ENCODE measurements around the gene NRG3. TPM values are rescaled to one million over a fixed set of nuclear protein-coding genes. Genes with fewer than 3 reads are reported as not detected.

NRG3 gene
- polyA plus RNA-seq, 2 donors = 0.01 to 0.04 TPM

DNA sequence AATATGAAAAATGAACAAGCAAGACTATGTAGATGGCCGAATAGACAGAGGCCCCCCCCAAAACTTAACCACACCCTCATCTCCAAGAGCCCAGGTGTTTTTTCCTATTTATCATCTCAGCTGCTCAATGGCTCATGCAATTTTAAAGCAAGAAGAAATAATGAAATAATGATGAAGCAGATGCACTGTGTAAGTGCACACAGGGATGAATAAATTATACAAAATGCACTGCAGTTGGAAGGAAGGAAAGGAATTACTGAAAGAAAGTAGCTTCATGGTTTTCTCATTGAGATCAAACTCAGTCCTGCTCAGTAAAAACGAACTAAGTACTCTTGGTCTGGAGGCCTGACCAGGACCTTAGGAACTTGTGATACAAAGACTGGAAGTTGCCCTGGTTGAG is 810.1 kb downstream of the NRG3 start:
- Histone ChIP-seq H3K27ac (ENCODE audit: low read depth in 2 of 2, low read length in 1 of 2) (no peak overlapping the region), H3K4me3 (ENCODE audit: low read depth in 1 of 2, low read length in 2 of 2) (no peak overlapping the region), H3K36me3 (ENCODE audit: control insufficient read depth in 2 of 2, insufficient read depth in 2 of 2, low read length in 1 of 2) (no peaks in the 10 kb centered on the region), H3K27me3 (ENCODE audit: control insufficient read depth in 1 of 2, insufficient read depth in 2 of 2, low read length in 2 of 2) (no peaks in the 10 kb centered on the region), H3K9me3 (ENCODE audit: control insufficient read depth in 2 of 2, insufficient read depth in 1 of 2, low read depth in 1 of 2, low read length in 1 of 2) (no peaks in the 10 kb centered on the region), H3K4me1 (ENCODE audit: control insufficient read depth in 2 of 2, insufficient read depth in 2 of 2, low read length in 1 of 2) (no peaks in the 10 kb centered on the region)
- 56 to 66% methylated on average over 2 of the region's 2 CpGs for WGBS, 2 donors

DNA sequence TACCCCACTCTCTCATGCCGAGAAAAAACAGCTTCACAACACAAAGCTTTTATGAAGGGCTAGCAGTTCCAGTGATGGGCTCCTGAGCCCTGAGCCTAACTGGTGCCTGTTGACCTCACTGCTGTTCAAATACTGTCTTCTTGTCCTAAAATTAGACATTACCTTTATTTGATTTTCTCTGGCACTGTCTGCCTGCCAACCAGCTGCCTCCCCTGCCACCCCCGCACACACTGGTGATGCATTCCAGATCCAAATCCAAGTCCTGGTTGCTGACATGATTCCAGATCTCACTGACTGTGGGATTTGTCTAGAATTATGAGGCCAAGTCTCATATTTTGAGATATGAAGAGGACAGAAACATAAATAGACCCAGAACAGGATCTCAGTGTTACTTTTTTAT is 816.2 kb downstream of the NRG3 start:
- Histone ChIP-seq H3K27me3 (ENCODE audit: control insufficient read depth in 1 of 2, insufficient read depth in 2 of 2, low read length in 2 of 2) (no peaks in the 10 kb centered on the region), H3K4me3 (ENCODE audit: low read depth in 1 of 2, low read length in 2 of 2) (no peak overlapping the region), H3K9me3 (ENCODE audit: control insufficient read depth in 2 of 2, insufficient read depth in 1 of 2, low read depth in 1 of 2, low read length in 1 of 2) (no peaks in the 10 kb centered on the region), H3K36me3 (ENCODE audit: control insufficient read depth in 2 of 2, insufficient read depth in 2 of 2, low read length in 1 of 2) (no peaks in the 10 kb centered on the region), H3K4me1 (ENCODE audit: control insufficient read depth in 2 of 2, insufficient read depth in 2 of 2, low read length in 1 of 2) (no peaks in the 10 kb centered on the region), H3K27ac (ENCODE audit: low read depth in 2 of 2, low read length in 1 of 2) (no peak overlapping the region)
- WGBS, 2 donors = 67 to 81% methylated on average over 2 of the region's 2 CpGs

DNA sequence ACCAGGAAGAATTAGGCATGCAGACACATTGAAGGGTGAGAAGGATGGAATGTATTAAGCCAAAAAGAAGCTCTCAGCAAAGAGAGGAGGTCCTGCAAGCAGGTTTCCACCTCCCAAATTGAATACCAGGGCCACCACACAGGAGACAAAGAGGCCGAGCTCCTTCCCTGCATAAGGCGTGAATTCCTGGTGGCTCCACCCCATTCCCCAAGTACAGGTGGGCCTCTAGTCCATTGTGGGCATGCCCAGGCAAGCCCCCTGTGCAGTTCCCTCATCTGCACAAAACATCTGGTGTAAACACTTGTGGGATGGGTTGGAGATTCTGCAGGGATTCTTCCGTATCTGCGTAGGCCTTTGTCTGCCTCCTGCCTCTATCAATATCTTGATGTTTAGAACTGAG is 817.5 kb downstream of the NRG3 start:
- Histone ChIP-seq H3K27me3 (ENCODE audit: control insufficient read depth in 1 of 2, insufficient read depth in 2 of 2, low read length in 2 of 2) (no peaks in the 10 kb centered on the region), H3K9me3 (ENCODE audit: control insufficient read depth in 2 of 2, insufficient read depth in 1 of 2, low read depth in 1 of 2, low read length in 1 of 2) (no peaks in the 10 kb centered on the region), H3K4me1 (ENCODE audit: control insufficient read depth in 2 of 2, insufficient read depth in 2 of 2, low read length in 1 of 2) (no peaks in the 10 kb centered on the region), H3K36me3 (ENCODE audit: control insufficient read depth in 2 of 2, insufficient read depth in 2 of 2, low read length in 1 of 2) (no peaks in the 10 kb centered on the region), H3K27ac (ENCODE audit: low read depth in 2 of 2, low read length in 1 of 2) (no peak overlapping the region), H3K4me3 (ENCODE audit: low read depth in 1 of 2, low read length in 2 of 2) (no peak overlapping the region)
- 93 to 94% methylated on average over 4 of the region's 4 CpGs for WGBS, 2 donors

DNA sequence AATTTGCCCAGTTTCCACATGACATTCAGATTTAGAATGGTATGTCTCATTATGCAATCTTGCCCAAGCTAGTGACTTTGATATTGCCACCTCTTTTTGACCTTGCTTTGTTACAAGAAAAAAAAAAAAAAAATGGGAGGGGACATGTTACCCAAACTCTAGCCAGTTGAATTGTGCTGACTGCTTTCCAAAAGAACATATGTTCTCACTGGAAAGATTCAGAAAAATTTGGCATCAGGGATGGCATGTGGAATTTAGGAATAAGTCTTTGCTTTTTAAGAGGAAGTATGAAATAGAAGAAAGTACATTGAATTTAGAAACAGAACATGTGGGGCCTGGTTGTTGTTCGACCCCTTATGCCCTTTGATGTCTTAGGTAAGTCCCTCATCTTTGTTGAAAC is 846.8 kb downstream of the NRG3 start:
- Histone ChIP-seq H3K4me1 (ENCODE audit: control insufficient read depth in 2 of 2, insufficient read depth in 2 of 2, low read length in 1 of 2) (no peaks in the 10 kb centered on the region), H3K4me3 (ENCODE audit: low read depth in 1 of 2, low read length in 2 of 2) (no peak overlapping the region), H3K27me3 (ENCODE audit: control insufficient read depth in 1 of 2, insufficient read depth in 2 of 2, low read length in 2 of 2) (no peaks in the 10 kb centered on the region), H3K27ac (ENCODE audit: low read depth in 2 of 2, low read length in 1 of 2) (no peak overlapping the region), H3K36me3 (ENCODE audit: control insufficient read depth in 2 of 2, insufficient read depth in 2 of 2, low read length in 1 of 2) (no peaks in the 10 kb centered on the region), H3K9me3 (ENCODE audit: control insufficient read depth in 2 of 2, insufficient read depth in 1 of 2, low read depth in 1 of 2, low read length in 1 of 2) (no peaks in the 10 kb centered on the region)
- WGBS, 2 donors = 73 to 79% methylated on average over 1 of the region's 1 CpG

DNA sequence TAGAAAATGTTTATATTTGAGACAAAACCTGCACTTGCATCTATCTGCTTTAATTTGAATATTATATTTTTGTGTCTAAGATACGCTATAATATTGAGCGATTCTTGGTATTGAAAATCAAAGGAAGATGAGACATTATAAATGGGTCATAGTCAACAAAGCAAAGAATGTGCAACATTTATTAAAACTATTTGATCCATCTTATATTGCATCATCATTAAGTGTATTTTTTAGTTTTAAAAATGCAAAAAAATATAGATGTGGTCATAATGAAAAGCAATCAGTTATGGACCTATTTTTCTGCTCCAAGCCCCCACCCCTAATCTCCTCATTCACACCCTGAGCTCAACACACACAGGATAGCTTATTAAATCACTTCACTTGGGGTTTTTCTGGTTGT is 847.3 kb downstream of the NRG3 start:
- WGBS, 2 donors = 99 to 100% methylated on average over 2 of the region's 2 CpGs

DNA sequence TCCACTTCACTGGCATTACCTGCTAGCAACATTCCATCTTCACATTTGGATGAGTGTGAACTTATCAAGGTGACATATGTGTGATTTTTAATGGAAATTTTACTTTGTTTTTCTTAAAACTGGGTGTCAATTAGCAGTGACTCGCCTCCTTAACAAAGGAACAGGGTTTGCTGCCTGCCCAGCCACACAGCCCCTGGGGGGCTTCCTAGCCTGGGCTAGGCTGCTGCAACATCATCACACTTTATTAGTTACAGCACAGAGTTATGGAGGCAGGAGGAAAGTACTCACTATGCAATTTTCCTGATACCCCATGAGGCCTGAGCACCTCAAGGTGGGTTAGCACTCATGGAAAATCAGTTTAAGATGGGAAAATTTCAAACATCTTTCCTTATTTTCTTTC is 861.3 kb downstream of the NRG3 start:
- no peak overlapping the region for H3K4me3 ChIP-seq (ENCODE audit: low read depth in 1 of 2, low read length in 2 of 2)
- no peaks in the 10 kb centered on the region for H3K36me3 ChIP-seq (ENCODE audit: control insufficient read depth in 2 of 2, insufficient read depth in 2 of 2, low read length in 1 of 2)
- WGBS, 2 donors = 28 to 33% methylated on average over 1 of the region's 1 CpG
- no peaks in the 10 kb centered on the region for H3K27me3 ChIP-seq (ENCODE audit: control insufficient read depth in 1 of 2, insufficient read depth in 2 of 2, low read length in 2 of 2)
- H3K4me1 ChIP-seq (ENCODE audit: control insufficient read depth in 2 of 2, insufficient read depth in 2 of 2, low read length in 1 of 2) = peaks cover 0 to 3% of the 10 kb centered on the region in 2 donors
- H3K9me3 ChIP-seq (ENCODE audit: control insufficient read depth in 2 of 2, insufficient read depth in 1 of 2, low read depth in 1 of 2, low read length in 1 of 2) = no peaks in the 10 kb centered on the region
- H3K27ac ChIP-seq (ENCODE audit: low read depth in 2 of 2, low read length in 1 of 2) = no peak overlapping the region

More for the DNA sequence above, 847.3 kb downstream of the NRG3 start:
- no peak overlapping the region for H3K27ac ChIP-seq (ENCODE audit: low read depth in 2 of 2, low read length in 1 of 2)
- no peak overlapping the region for H3K4me3 ChIP-seq (ENCODE audit: low read depth in 1 of 2, low read length in 2 of 2)
- no peaks in the 10 kb centered on the region for H3K27me3 ChIP-seq (ENCODE audit: control insufficient read depth in 1 of 2, insufficient read depth in 2 of 2, low read length in 2 of 2)
- H3K9me3 ChIP-seq (ENCODE audit: control insufficient read depth in 2 of 2, insufficient read depth in 1 of 2, low read depth in 1 of 2, low read length in 1 of 2) = no peaks in the 10 kb centered on the region
- H3K4me1 ChIP-seq (ENCODE audit: control insufficient read depth in 2 of 2, insufficient read depth in 2 of 2, low read length in 1 of 2) = no peaks in the 10 kb centered on the region
- no peaks in the 10 kb centered on the region for H3K36me3 ChIP-seq (ENCODE audit: control insufficient read depth in 2 of 2, insufficient read depth in 2 of 2, low read length in 1 of 2)

DNA sequence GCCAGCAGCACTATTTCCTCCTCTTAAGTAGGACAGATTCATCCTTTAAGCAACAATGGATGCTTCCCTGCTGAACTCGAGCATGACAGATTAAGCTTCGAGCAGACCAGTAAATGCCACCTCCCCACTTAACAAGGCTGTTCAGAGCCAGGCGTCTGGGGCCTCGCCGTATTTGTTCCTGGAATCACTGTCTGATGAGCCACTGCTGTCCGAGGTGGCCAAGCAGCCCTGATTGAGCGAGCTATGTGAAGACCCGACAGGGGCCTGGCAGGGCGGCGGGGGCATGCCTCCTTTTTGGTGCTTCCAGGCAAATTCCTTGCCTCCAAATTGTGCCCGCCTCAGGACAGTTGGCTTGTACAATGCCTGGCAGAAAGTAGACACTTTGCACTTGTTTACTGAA is 862.6 kb downstream of the NRG3 start:
- Histone ChIP-seq H3K36me3 (ENCODE audit: control insufficient read depth in 2 of 2, insufficient read depth in 2 of 2, low read length in 1 of 2) (no peaks in the 10 kb centered on the region), H3K27me3 (ENCODE audit: control insufficient read depth in 1 of 2, insufficient read depth in 2 of 2, low read length in 2 of 2) (no peaks in the 10 kb centered on the region), H3K9me3 (ENCODE audit: control insufficient read depth in 2 of 2, insufficient read depth in 1 of 2, low read depth in 1 of 2, low read length in 1 of 2) (no peaks in the 10 kb centered on the region), H3K4me1 (ENCODE audit: control insufficient read depth in 2 of 2, insufficient read depth in 2 of 2, low read length in 1 of 2) (peaks cover 0 to 3% of the 10 kb centered on the region in 2 donors), H3K4me3 (ENCODE audit: low read depth in 1 of 2, low read length in 2 of 2) (no peak overlapping the region), H3K27ac (ENCODE audit: low read depth in 2 of 2, low read length in 1 of 2) (no peak overlapping the region)
- 51 to 74% methylated on average over 11 of the region's 11 CpGs for WGBS, 2 donors

DNA sequence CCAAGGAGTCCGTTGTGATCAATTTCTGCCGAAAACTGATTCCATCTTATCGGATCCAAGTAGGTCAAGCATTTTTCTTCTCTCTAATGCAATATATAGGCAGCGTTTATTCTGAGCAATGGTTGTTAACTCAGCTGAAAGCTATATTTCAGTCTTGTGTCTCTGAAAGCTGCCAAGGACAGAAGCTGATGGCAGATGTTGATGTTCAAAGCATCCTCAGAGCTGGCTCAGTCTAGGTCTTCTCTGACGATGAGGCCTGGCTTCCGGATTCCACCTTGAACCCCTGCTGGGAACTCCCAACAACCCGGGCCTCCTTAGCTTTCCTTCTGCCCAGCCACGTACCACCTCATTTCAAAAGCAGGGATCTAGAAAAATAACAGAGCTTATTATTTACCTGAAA is 863.6 kb downstream of the NRG3 start:
- H3K4me3 ChIP-seq (ENCODE audit: low read depth in 1 of 2, low read length in 2 of 2) = no peak overlapping the region
- H3K4me1 ChIP-seq (ENCODE audit: control insufficient read depth in 2 of 2, insufficient read depth in 2 of 2, low read length in 1 of 2) = peaks cover 0 to 3% of the 10 kb centered on the region in 2 donors
- no peak overlapping the region for H3K27ac ChIP-seq (ENCODE audit: low read depth in 2 of 2, low read length in 1 of 2)
- H3K9me3 ChIP-seq (ENCODE audit: control insufficient read depth in 2 of 2, insufficient read depth in 1 of 2, low read depth in 1 of 2, low read length in 1 of 2) = no peaks in the 10 kb centered on the region
- no peaks in the 10 kb centered on the region for H3K36me3 ChIP-seq (ENCODE audit: control insufficient read depth in 2 of 2, insufficient read depth in 2 of 2, low read length in 1 of 2)
- 87 to 89% methylated on average over 8 of the region's 8 CpGs for WGBS, 2 donors
- H3K27me3 ChIP-seq (ENCODE audit: control insufficient read depth in 1 of 2, insufficient read depth in 2 of 2, low read length in 2 of 2) = no peaks in the 10 kb centered on the region

DNA sequence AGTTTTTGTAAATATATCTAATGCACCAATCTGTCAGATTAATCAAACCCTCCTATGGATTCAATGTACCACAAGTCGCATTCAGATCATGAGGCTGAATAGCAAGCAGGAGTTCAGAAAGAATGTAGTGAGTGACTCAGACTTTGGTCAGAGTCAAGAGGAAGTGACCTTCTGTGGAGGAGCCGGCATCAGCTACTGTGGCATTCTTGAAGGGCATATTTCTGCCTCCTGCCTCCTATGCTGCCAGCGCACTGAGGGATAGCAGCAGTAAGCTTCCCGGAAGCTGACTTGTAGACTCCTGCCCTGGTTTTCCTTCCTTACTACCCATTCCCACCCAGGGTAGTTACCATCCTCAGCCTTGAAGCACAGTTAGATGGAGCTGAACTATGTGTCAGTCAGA is 867.5 kb downstream of the NRG3 start:
- Histone ChIP-seq H3K27me3 (ENCODE audit: control insufficient read depth in 1 of 2, insufficient read depth in 2 of 2, low read length in 2 of 2) (no peaks in the 10 kb centered on the region), H3K9me3 (ENCODE audit: control insufficient read depth in 2 of 2, insufficient read depth in 1 of 2, low read depth in 1 of 2, low read length in 1 of 2) (no peaks in the 10 kb centered on the region), H3K36me3 (ENCODE audit: control insufficient read depth in 2 of 2, insufficient read depth in 2 of 2, low read length in 1 of 2) (no peaks in the 10 kb centered on the region), H3K4me3 (ENCODE audit: low read depth in 1 of 2, low read length in 2 of 2) (no peak overlapping the region), H3K27ac (ENCODE audit: low read depth in 2 of 2, low read length in 1 of 2) (no peak overlapping the region), H3K4me1 (ENCODE audit: control insufficient read depth in 2 of 2, insufficient read depth in 2 of 2, low read length in 1 of 2) (peaks cover 0 to 2% of the 10 kb centered on the region in 2 donors)
- WGBS, 2 donors = 55 to 67% methylated on average over 4 of the region's 4 CpGs

DNA sequence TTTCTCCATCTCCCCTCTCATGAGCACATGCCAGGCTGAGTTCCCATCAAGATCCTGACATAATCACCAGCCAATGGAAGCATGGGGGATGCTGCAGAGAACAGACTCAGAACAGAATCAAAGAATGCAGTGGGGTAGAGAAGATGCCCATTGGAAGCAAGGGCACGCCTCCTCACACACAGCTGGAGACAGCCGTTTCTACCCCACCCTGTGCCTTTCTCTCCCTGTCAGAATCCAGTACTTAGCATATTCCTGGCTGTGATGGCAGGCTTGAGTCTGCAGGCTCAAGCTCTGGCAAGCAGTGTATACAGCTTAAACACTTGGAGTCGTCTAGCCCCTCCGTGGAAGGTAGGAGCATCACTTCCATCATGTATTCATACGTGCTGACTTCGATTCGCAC is 867.9 kb downstream of the NRG3 start:
- no peaks in the 10 kb centered on the region for H3K4me1 ChIP-seq (ENCODE audit: control insufficient read depth in 2 of 2, insufficient read depth in 2 of 2, low read length in 1 of 2)
- WGBS, 2 donors = 80 to 83% methylated on average over 7 of the region's 7 CpGs

More for the DNA sequence above, 867.9 kb downstream of the NRG3 start:
- H3K36me3 ChIP-seq (ENCODE audit: control insufficient read depth in 2 of 2, insufficient read depth in 2 of 2, low read length in 1 of 2) = no peaks in the 10 kb centered on the region
- H3K9me3 ChIP-seq (ENCODE audit: control insufficient read depth in 2 of 2, insufficient read depth in 1 of 2, low read depth in 1 of 2, low read length in 1 of 2) = no peaks in the 10 kb centered on the region
- H3K27me3 ChIP-seq (ENCODE audit: control insufficient read depth in 1 of 2, insufficient read depth in 2 of 2, low read length in 2 of 2) = no peaks in the 10 kb centered on the region
- no peak overlapping the region for H3K4me3 ChIP-seq (ENCODE audit: low read depth in 1 of 2, low read length in 2 of 2)
- H3K27ac ChIP-seq (ENCODE audit: low read depth in 2 of 2, low read length in 1 of 2) = no peak overlapping the region

Data from esophagus (tissue), 2 donors.